Measurements from ENCODE around the gene KRT6A.
"Not testable (repeated sequence)": the region's sequence is repeated elsewhere in the genome, so short reads cannot be mapped to it uniquely, and the experiment has no call there.

KRT6A gene

GRCh38 chr12:52486166-52487105 lies 6.6 kb downstream of the KRT6A start:
- no peak for TF ChIP-seq GATA1 (IDR thresholded peaks at IDR 0.05; ENCODE audit: low read depth, low read length)
- TF ChIP-seq POLR2A (IDR thresholded peaks at IDR 0.05; ENCODE audit: low read length) = no peak
- DNase-seq = no peak

- no peak for TF ChIP-seq GATA1 (IDR thresholded peaks at IDR 0.05; ENCODE audit: low read depth, low read length)
- no peak for TF ChIP-seq POLR2A (IDR thresholded peaks at IDR 0.05; ENCODE audit: low read length)
- no peak for DNase-seq
These were observed 13.0 kb downstream of the KRT6A start for GRCh38 chr12:52480073-52480472.

- TF ChIP-seq GATA1 (IDR thresholded peaks at IDR 0.05; ENCODE audit: low read depth, low read length) (no peak), POLR2A (IDR thresholded peaks at IDR 0.05; ENCODE audit: low read length) (no peak)
- DNase-seq = no peak
These were observed 15.4 kb downstream of the KRT6A start for GRCh38 chr12:52477651-52478050.

GRCh38 chr12:52474212-52474611 lies 18.8 kb downstream of the KRT6A start:
- DNase-seq = no peak
- TF ChIP-seq POLR2A (IDR thresholded peaks at IDR 0.05; ENCODE audit: low read length) (no peak), GATA1 (IDR thresholded peaks at IDR 0.05; ENCODE audit: low read depth, low read length) (no peak)

GRCh38 chr12:52473768-52474167 lies 19.3 kb downstream of the KRT6A start, which contains the start of gene KRT6C:
Gene KRT6C (minus strand): TSS chr12:52473805. CDS start chr12:52473737, 68 bp downstream.
- DNase-seq = no peak
- no peak for TF ChIP-seq POLR2A (IDR thresholded peaks at IDR 0.05; ENCODE audit: low read length)
- no peak for TF ChIP-seq GATA1 (IDR thresholded peaks at IDR 0.05; ENCODE audit: low read depth, low read length)

GRCh38 chr12:52469853-52470252 lies 23.2 kb downstream of the KRT6A start:
- TF ChIP-seq POLR2A (IDR thresholded peaks at IDR 0.05; ENCODE audit: low read length) (no peak), GATA1 (IDR thresholded peaks at IDR 0.05; ENCODE audit: low read depth, low read length) (no peak)
- DNase-seq = no peak

- DNase-seq = no peak
- no peak for TF ChIP-seq POLR2A (IDR thresholded peaks at IDR 0.05; ENCODE audit: low read length)
- TF ChIP-seq GATA1 (IDR thresholded peaks at IDR 0.05; ENCODE audit: low read depth, low read length) = no peak
These were observed 28.2 kb downstream of the KRT6A start for GRCh38 chr12:52464897-52465296.

GRCh38 chr12:52461693-52462092 lies 31.4 kb downstream of the KRT6A start:
- no peak for DNase-seq
- TF ChIP-seq POLR2A (IDR thresholded peaks at IDR 0.05; ENCODE audit: low read length) (no peak), GATA1 (IDR thresholded peaks at IDR 0.05; ENCODE audit: low read depth, low read length) (no peak)

GRCh38 chr12:52458861-52459260 lies 34.2 kb downstream of the KRT6A start:
- DNase-seq = no peak
- TF ChIP-seq POLR2A (IDR thresholded peaks at IDR 0.05; ENCODE audit: low read length) = no peak
- no peak for TF ChIP-seq GATA1 (IDR thresholded peaks at IDR 0.05; ENCODE audit: low read depth, low read length)

GRCh38 chr12:52455821-52456220 lies 37.2 kb downstream of the KRT6A start:
- DNase-seq = no peak
- TF ChIP-seq GATA1 (IDR thresholded peaks at IDR 0.05; ENCODE audit: low read depth, low read length) = no peak
- TF ChIP-seq POLR2A (IDR thresholded peaks at IDR 0.05; ENCODE audit: low read length) = no peak

- DNase-seq = no peak
- TF ChIP-seq GATA1 (IDR thresholded peaks at IDR 0.05; ENCODE audit: low read depth, low read length) (no peak), POLR2A (IDR thresholded peaks at IDR 0.05; ENCODE audit: low read length) (no peak)
These were observed 38.5 kb downstream of the KRT6A start for GRCh38 chr12:52454411-52455201.

- TF ChIP-seq POLR2A (IDR thresholded peaks at IDR 0.05; ENCODE audit: low read length) (no peak), GATA1 (IDR thresholded peaks at IDR 0.05; ENCODE audit: low read depth, low read length) (no peak)
- DNase-seq = no peak
These were observed 41.0 kb downstream of the KRT6A start, which contains the start of gene KRT6B for GRCh38 chr12:52452101-52452500. Gene KRT6B (minus strand): TSS chr12:52452146. CDS start chr12:52452078, 68 bp downstream.

GRCh38 chr12:52448228-52448627 lies 44.8 kb downstream of the KRT6A start:
- no peak for DNase-seq
- TF ChIP-seq POLR2A (IDR thresholded peaks at IDR 0.05; ENCODE audit: low read length) (no peak), GATA1 (IDR thresholded peaks at IDR 0.05; ENCODE audit: low read depth, low read length) (no peak)

- not testable (repeated sequence) for DNase-seq
These were observed 45.9 kb downstream of the KRT6A start for GRCh38 chr12:52447196-52447595.

All from erythroblast (primary cell).